ENCODE data around the gene PHOX2B. TPM values are rescaled to one million over a fixed set of nuclear protein-coding genes. Genes with fewer than 3 reads are reported as not detected.
"Not testable (repeated sequence)": the region's sequence is repeated elsewhere in the genome, so short reads cannot be mapped to it uniquely, and the experiment has no call there.

The PHOX2B gene
- total and polyA plus RNA-seq, 2 donors = 0.71 to 3.3 TPM

DNA sequence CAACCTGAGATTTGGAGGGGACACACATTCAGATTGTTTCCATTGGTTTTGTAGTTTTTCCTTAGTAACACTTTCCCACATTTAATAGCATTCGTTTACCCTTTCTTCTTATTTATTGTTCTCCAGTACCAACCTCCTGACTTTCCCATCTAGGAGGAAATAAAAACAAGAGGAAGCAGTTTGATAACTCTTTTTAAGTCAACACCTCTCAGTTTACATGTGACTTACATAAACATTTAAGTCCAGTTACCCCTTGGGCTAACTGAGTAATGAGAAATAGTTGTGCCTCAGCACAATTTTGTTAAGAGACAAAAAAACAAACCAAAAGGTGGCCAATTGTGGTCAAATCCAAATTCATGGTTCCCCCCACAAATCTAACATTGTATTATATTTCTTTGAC is 34.8 kb downstream of the PHOX2B start:
- 75% methylated on average over 1 of the region's 1 CpG for WGBS
- H3K4me1 ChIP-seq (ENCODE audit: insufficient read depth) = no peaks in the 10 kb centered on the region
- no peaks in the 10 kb centered on the region for H3K36me3 ChIP-seq (ENCODE audit: insufficient read depth)
- H3K27ac ChIP-seq (ENCODE audit: low read depth) = no peak overlapping the region
- H3K4me3 ChIP-seq (ENCODE audit: low read depth, low read length) = no peak overlapping the region
- no peak for DNase-seq (ENCODE audit: extremely low spot score)

DNA sequence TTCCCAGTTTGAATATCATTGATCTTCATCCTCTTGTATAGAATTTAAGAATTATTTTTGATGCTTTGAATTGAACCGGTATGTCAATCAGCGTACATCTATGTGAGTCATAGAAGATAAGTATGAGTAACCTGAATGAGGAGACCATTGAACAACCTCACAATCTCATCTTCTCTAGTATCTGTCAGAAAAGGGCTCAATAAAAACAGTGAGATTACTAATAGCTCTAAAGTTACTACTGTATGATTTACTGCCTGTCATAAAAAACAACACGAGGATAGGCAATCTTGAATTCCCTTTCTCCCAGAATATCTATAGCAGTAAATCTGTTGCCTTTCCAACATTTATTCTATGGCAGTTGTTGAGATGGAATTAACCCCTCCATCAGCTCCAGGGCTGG is 36.1 kb downstream of the PHOX2B start:
- H3K27ac ChIP-seq (ENCODE audit: low read depth) = no peak overlapping the region
- H3K4me1 ChIP-seq (ENCODE audit: insufficient read depth) = no peaks in the 10 kb centered on the region
- WGBS = 67% methylated on average over 3 of the region's 3 CpGs
- no peak for DNase-seq (ENCODE audit: extremely low spot score)
- H3K4me3 ChIP-seq (ENCODE audit: low read depth, low read length) = no peak overlapping the region
- H3K36me3 ChIP-seq (ENCODE audit: insufficient read depth) = no peaks in the 10 kb centered on the region

DNA sequence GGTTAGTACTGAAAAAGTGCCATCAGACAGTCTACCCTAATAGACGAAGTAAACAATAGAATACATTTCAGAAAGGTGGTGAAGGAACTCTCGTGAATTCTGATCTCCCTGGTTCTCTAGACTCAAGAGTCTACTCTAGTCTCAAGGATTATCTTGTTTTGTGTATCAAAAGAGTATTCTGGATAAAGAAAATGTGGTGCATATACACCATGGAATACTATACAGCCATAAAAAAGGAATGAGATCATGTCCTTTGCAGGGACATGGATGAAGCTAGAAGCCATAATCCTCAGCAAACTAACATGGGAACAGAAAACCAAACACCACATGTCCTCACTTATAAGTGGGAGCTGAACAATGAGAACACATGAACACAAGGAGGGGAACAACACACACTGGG is 36.9 kb downstream of the PHOX2B start:
- DNase-seq (ENCODE audit: extremely low spot score); H3K36me3 ChIP-seq (ENCODE audit: insufficient read depth); H3K27ac ChIP-seq (ENCODE audit: low read depth); H3K4me1 ChIP-seq (ENCODE audit: insufficient read depth); H3K4me3 ChIP-seq (ENCODE audit: low read depth, low read length): not testable (repeated sequence)
- 91% methylated on average over 2 of the region's 2 CpGs for WGBS

DNA sequence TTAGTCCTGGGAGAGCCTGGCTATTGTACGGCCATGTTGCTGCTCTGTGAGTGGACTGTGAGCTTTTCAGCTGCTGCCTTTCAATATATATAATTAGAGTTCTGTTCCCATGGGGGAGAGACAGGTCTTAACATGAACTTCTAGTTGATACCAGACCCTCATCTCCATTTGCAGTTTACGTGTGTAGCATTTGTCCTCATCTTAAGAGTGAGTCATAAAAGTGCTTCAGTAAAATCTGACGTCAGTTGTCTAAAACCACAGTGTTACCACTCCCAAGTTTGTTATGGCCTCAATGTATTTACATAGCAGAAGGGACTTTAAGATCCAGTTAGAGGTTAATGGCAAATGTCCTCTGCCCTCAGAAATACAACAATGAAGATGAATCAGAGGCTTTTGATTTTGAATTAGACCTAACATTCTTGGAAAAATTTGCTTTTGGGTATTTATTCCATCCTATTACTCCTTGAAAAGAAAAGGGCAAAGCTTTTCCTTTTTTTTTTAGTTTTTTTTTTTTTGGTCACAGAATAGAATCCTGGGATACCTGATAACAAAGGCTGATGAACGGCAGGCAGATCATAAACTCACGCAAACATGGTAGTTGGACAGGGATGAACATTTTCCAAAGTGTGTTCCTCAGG is 38.6 kb downstream of the PHOX2B start:
- peak; percentile 57 for DNase-seq (ENCODE audit: extremely low spot score)
- 37% methylated on average over 5 of the region's 5 CpGs for WGBS

DNA sequence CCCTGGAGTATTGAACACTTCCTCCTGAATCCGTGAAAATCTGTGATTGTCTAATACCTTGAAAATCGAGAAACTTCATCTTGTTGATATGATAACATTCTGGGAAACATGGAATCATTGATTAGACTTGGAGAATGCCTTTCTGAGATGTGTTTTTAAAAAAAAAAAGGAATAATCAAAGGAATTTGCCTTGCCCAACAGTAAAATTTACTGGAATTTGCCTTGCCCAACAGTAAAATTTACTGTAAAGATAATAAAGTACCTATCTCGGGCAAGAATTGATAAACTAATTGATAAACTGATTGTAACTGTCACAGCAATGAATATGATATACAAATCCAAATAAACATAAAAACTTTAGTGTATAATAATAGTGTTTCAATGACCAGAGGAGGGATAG is 44.7 kb downstream of the PHOX2B start:
- H3K4me1 ChIP-seq (ENCODE audit: insufficient read depth) = no peaks in the 10 kb centered on the region
- H3K27ac ChIP-seq (ENCODE audit: low read depth) = no peak overlapping the region
- WGBS = 47% methylated on average over 3 of the region's 3 CpGs
- H3K36me3 ChIP-seq (ENCODE audit: insufficient read depth) = no peaks in the 10 kb centered on the region
- no peak overlapping the region for H3K4me3 ChIP-seq (ENCODE audit: low read depth, low read length)
- DNase-seq (ENCODE audit: extremely low spot score) = no peak

More for the DNA sequence above, 38.6 kb downstream of the PHOX2B start:
- H3K4me1 ChIP-seq (ENCODE audit: insufficient read depth) = no peaks in the 10 kb centered on the region
- no peak overlapping the region for H3K27ac ChIP-seq (ENCODE audit: low read depth)
- no peaks in the 10 kb centered on the region for H3K36me3 ChIP-seq (ENCODE audit: insufficient read depth)
- H3K4me3 ChIP-seq (ENCODE audit: low read depth, low read length) = no peak overlapping the region

DNA sequence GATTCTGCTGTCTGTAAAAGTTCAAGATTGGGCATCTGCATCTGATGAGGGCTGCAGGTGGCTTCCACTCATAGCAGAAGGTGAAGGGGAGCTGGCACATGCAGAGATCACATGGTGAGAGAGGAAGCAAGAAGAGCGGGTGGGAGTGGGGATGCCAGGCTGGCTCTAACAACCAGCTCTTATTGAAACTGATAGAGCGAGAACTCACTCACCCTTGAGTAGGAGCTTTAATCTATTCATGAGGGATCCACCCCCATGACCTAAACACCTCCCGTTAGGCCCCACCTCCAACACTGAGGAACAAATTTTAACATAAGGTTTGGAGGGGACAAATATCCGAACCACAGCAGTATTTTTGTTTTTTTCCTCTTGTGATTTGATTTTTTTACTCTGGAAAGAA is 45.8 kb downstream of the PHOX2B start:
- H3K4me3 ChIP-seq (ENCODE audit: low read depth, low read length) = no peak overlapping the region
- WGBS = 68% methylated on average over 4 of the region's 4 CpGs

DNA sequence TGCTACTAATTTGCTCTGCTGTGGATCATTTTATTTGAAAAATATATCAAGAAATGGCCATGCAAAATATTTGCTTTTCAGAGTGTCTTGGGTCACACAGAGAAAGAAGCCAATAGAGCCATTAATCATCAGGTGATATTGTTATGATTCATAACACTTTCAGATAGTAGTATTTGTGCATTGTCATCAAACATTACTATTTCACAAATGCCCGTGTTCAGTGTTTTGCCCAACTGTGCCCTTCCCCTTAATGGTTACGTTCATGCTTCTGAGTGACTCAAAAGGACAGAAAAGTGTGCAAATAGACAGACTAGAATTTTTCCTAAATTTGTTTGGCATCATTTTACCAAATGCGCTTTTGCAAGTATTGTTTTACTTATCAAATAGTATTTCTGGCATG is 46.5 kb downstream of the PHOX2B start:
- no peak overlapping the region for H3K4me3 ChIP-seq (ENCODE audit: low read depth, low read length)
- H3K36me3 ChIP-seq (ENCODE audit: insufficient read depth) = no peaks in the 10 kb centered on the region
- DNase-seq (ENCODE audit: extremely low spot score) = no peak
- H3K4me1 ChIP-seq (ENCODE audit: insufficient read depth) = no peaks in the 10 kb centered on the region
- H3K27ac ChIP-seq (ENCODE audit: low read depth) = no peak overlapping the region
- WGBS = 84% methylated on average over 3 of the region's 3 CpGs

More for the DNA sequence above, 45.8 kb downstream of the PHOX2B start:
- Histone ChIP-seq H3K27ac (ENCODE audit: low read depth) (no peak overlapping the region), H3K4me1 (ENCODE audit: insufficient read depth) (no peaks in the 10 kb centered on the region), H3K36me3 (ENCODE audit: insufficient read depth) (no peaks in the 10 kb centered on the region)
- DNase-seq (ENCODE audit: extremely low spot score) = no peak

DNA sequence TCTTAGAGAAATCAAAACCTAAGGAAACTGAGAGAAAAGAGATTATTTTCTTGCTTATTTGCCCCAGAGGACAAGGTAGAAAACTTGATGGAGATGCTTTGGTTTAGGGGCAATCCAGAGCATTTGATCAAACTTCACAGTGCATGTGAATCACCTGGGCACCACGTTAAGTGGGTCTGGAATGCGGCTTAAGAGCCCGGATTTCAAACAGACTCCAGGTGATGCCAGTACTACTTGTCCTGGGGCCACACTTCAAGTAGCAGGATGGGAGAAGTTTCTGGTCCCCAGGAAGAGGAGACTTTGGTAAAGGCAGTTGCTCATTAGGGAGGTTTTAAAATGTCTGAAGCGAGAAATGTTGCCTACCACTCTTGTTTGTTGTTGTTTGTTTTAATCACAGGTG is 51.8 kb downstream of the PHOX2B start:
- H3K27ac ChIP-seq (ENCODE audit: low read depth) = no peak overlapping the region
- no peaks in the 10 kb centered on the region for H3K4me1 ChIP-seq (ENCODE audit: insufficient read depth)
- DNase-seq (ENCODE audit: extremely low spot score) = no peak
- no peak overlapping the region for H3K4me3 ChIP-seq (ENCODE audit: low read depth, low read length)
- H3K36me3 ChIP-seq (ENCODE audit: insufficient read depth) = no peaks in the 10 kb centered on the region
- WGBS = 77% methylated on average over 4 of the region's 4 CpGs

DNA sequence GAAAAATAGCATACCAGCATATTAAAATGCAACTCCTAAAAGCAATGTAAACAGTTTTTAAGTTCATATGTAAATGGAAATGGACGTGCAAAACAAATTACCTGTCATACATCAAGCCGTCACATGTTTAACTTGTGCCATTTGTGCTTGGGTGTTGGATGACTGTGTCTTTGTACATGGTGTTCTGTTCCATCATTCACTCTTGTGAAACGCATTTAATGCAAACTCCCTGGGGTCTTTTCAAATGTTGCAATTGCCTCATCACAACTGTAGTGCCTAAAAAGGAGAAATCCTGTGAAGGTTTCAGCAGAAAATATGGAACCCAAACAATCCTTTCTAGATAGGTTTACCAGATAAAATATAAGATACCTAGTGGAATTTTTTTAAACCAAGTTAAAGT is 52.4 kb downstream of the PHOX2B start:
- peaks cover 2% of the 10 kb centered on the region for H3K36me3 ChIP-seq (ENCODE audit: insufficient read depth)
- DNase-seq (ENCODE audit: extremely low spot score) = no peak
- no peak overlapping the region for H3K27ac ChIP-seq (ENCODE audit: low read depth)
- H3K4me3 ChIP-seq (ENCODE audit: low read depth, low read length) = no peak overlapping the region
- 93% methylated on average over 3 of the region's 3 CpGs for WGBS
- no peaks in the 10 kb centered on the region for H3K4me1 ChIP-seq (ENCODE audit: insufficient read depth)

Small RNA genes within 50 kb of the gene (small RNA-seq; reads per million reads assigned to genes)
- not detected for gene RNU1-49P

Other genes starting within 250 kb of the PHOX2B start
- gene LIMCH1, start 210.6 kb downstream of the PHOX2B start, total RNA-seq = 93.5 TPM
- gene LIMCH1, start 210.6 kb downstream of the PHOX2B start, polyA plus RNA-seq = 18.4 TPM
- 54.5 TPM for gene TMEM33, start 186.7 kb upstream of the PHOX2B start, total RNA-seq
- 12.4 TPM for gene TMEM33, start 186.7 kb upstream of the PHOX2B start, polyA plus RNA-seq
- 0.16 TPM for gene DCAF4L1, start 233.0 kb upstream of the PHOX2B start, total RNA-seq
- 0.06 TPM for gene DCAF4L1, start 233.0 kb upstream of the PHOX2B start, polyA plus RNA-seq
- gene SLC30A9, start 241.8 kb upstream of the PHOX2B start, total RNA-seq = 80.3 TPM
- 26.0 TPM for gene SLC30A9, start 241.8 kb upstream of the PHOX2B start, polyA plus RNA-seq